Sigmoid colon (tissue), 4 donors: ENCODE measurements around the gene SNX24.

ENCODE experiments used
- CTCF ChIP-seq, 4 experiments: fragments of 450-650 bp in 3 of 4; fragments of 200-600 bp in 1 of 4; IDR thresholded peaks; one replicate each; pipeline ENCODE4 v1.5.1; 2016 to 2019; ENCODE audit warnings: antibody characterized with exemption in 4 of 4, mild to moderate bottlenecking in 3 of 4, moderate library complexity in 2 of 4
- POLR2A ChIP-seq, 2 donors: fragments of 450-650 bp; IDR thresholded peaks; one replicate each; pipeline ENCODE4 v1.6.1; 2016; ENCODE audit warnings: antibody characterized with exemption in 2 of 2, mild to moderate bottlenecking in 2 of 2, moderate library complexity in 2 of 2
- POLR2AphosphoS5 ChIP-seq, 4 donors: sonication (generic); formaldehyde crosslinking; IDR thresholded peaks; one replicate each; pipeline ENCODE4 v1.6.1; 2017; ENCODE audit warnings: antibody characterized with exemption in 4 of 4

GRCh38 chr5:122842016-122842580, 3.3 kb upstream of the SNX24 start:
- TF ChIP-seq CTCF (IDR thresholded peaks at IDR 0.05) (no peak), POLR2AphosphoS5 (IDR thresholded peaks at IDR 0.05) (no peak), POLR2A (IDR thresholded peaks at IDR 0.05) (no peak)
